RWPE2 (cell line): Measurements from ENCODE around the gene SORCS3.

Source experiments
- ATAC-seq: fragments of 200-7000 bp; cut with Tn5 transposase; 3 replicates; pipeline ENCODE4 v1.9.1; 2021; ENCODE audit warnings: low read depth
- DNase-seq: peaks from one replicate; pipeline ENCODE4 v3.0.0-alpha.2; 2020; ENCODE audit warnings: low spot score
- H3K27ac ChIP-seq: fragments of 450-650 bp; 2 replicates; pipeline ENCODE4 v1.5.1; 2017; ENCODE audit warnings: mild to moderate bottlenecking; ENCODE audit not compliant: poor library complexity, severe bottlenecking
- H3K27me3 ChIP-seq: fragments of 250-450 bp; sonication (Bioruptor Pico); 2 replicates; pipeline ENCODE4 v1.5.1; 2021; ENCODE audit warnings: mild to moderate bottlenecking, moderate library complexity; ENCODE audit not compliant: insufficient read depth, poor library complexity, severe bottlenecking
- H3K36me3 ChIP-seq: fragments of 250-450 bp; sonication (Bioruptor Pico); 2 replicates; pipeline ENCODE4 v1.5.1; 2020; ENCODE audit warnings: low read depth, mild to moderate bottlenecking, moderate library complexity
- H3K4me1 ChIP-seq: fragments of 250-450 bp; sonication (Bioruptor Pico); 2 replicates; pipeline ENCODE4 v1.5.1; 2021; ENCODE audit warnings: mild to moderate bottlenecking, moderate library complexity; ENCODE audit not compliant: insufficient read depth, poor library complexity, severe bottlenecking
- H3K4me3 ChIP-seq: fragments of 250-450 bp; sonication (Bioruptor Pico); 2 replicates; pipeline ENCODE4 v1.5.1; 2021; ENCODE audit warnings: mild to moderate bottlenecking, moderate library complexity; ENCODE audit not compliant: severe bottlenecking
- H3K9me3 ChIP-seq: fragments of 250-450 bp; sonication (Bioruptor Pico); 2 replicates; pipeline ENCODE4 v1.5.1; 2021; ENCODE audit warnings: mild to moderate bottlenecking, moderate library complexity; ENCODE audit not compliant: severe bottlenecking
- CTCF ChIP-seq: fragments of 450-650 bp; IDR thresholded peaks from one replicate; pipeline ENCODE4 v1.5.1; 2017; ENCODE audit warnings: mild to moderate bottlenecking, moderate library complexity; ENCODE audit not compliant: poor library complexity, severe bottlenecking

Gene SORCS3

GRCh38 chr10:105269689-105270088, 628.6 kb downstream of the SORCS3 start:
- H3K36me3 ChIP-seq, result no peaks in the 10 kb centered on the region
- H3K27me3 ChIP-seq, result no peaks in the 10 kb centered on the region
- DNase-seq, result no peak
- H3K9me3 ChIP-seq, result no peaks in the 10 kb centered on the region
- no peak overlapping the region for H3K27ac ChIP-seq
- ATAC-seq, result no peak
- no peak for TF ChIP-seq CTCF
- no peaks in the 10 kb centered on the region for H3K4me1 ChIP-seq
- H3K4me3 ChIP-seq, result no peak overlapping the region

GRCh38 chr10:105274556-105275070, 633.5 kb downstream of the SORCS3 start:
- no peaks in the 10 kb centered on the region for H3K27me3 ChIP-seq
- TF ChIP-seq CTCF, result no peak
- no peak for ATAC-seq
- H3K36me3 ChIP-seq, result no peaks in the 10 kb centered on the region
- no peak overlapping the region for H3K27ac ChIP-seq
- H3K4me1 ChIP-seq, result no peaks in the 10 kb centered on the region
- no peaks in the 10 kb centered on the region for H3K9me3 ChIP-seq
- no peak overlapping the region for H3K4me3 ChIP-seq
- no peak for DNase-seq

GRCh38 chr10:105278439-105278838, 637.3 kb downstream of the SORCS3 start:
- ATAC-seq, result no peak
- no peak for DNase-seq
- TF ChIP-seq CTCF, result no peak

GRCh38 chr10:105279101-105279500, 638.0 kb downstream of the SORCS3 start:
- Histone ChIP-seq H3K36me3 (no peaks in the 10 kb centered on the region), H3K27me3 (no peaks in the 10 kb centered on the region), H3K9me3 (no peaks in the 10 kb centered on the region), H3K4me1 (no peaks in the 10 kb centered on the region), H3K27ac (no peak overlapping the region), H3K4me3 (no peak overlapping the region)
- ATAC-seq (no peak), DNase-seq (no peak)
- no peak for TF ChIP-seq CTCF

More at GRCh38 chr10:105278439-105278838, 637.3 kb downstream of the SORCS3 start:
- H3K36me3 ChIP-seq, result no peaks in the 10 kb centered on the region
- no peaks in the 10 kb centered on the region for H3K4me1 ChIP-seq
- H3K9me3 ChIP-seq, result no peaks in the 10 kb centered on the region
- no peaks in the 10 kb centered on the region for H3K27me3 ChIP-seq
- H3K27ac ChIP-seq, result no peak overlapping the region
- no peak overlapping the region for H3K4me3 ChIP-seq

GRCh38 chr10:105280895-105281294, 639.8 kb downstream of the SORCS3 start:
- no peaks in the 10 kb centered on the region for H3K4me1 ChIP-seq
- no peaks in the 10 kb centered on the region for H3K9me3 ChIP-seq
- ATAC-seq, result no peak
- H3K27me3 ChIP-seq, result no peaks in the 10 kb centered on the region
- no peak overlapping the region for H3K27ac ChIP-seq
- DNase-seq, result no peak
- TF ChIP-seq CTCF, result no peak
- no peaks in the 10 kb centered on the region for H3K36me3 ChIP-seq
- no peak overlapping the region for H3K4me3 ChIP-seq
